ENCODE data around the gene GALNT2. TPM values are rescaled to one million over a fixed set of nuclear protein-coding genes. Genes with fewer than 3 reads are reported as not detected.

Gene GALNT2
- total RNA-seq, 1 donor from 2014 or later = 28.3 TPM

GRCh38 chr1:230187290-230187689 lies 120.3 kb downstream of the GALNT2 start:
- Histone ChIP-seq H3K9me3 (replicated peaks) (no peaks in the 10 kb centered on the region), H3K36me3 (no peaks in the 10 kb centered on the region), H3K4me1 (peaks cover 53% of the 10 kb centered on the region), H3K27ac (replicated peaks) (no peak overlapping the region), H3K27me3 (ENCODE audit: low read depth) (no peaks in the 10 kb centered on the region), H3K4me3 (no peak overlapping the region)
- intact Hi-C loops (cut with micrococcal nuclease) = no loop called here
- no peak for DNase-seq
- TF ChIP-seq CTCF (IDR thresholded peaks at IDR 0.05; ENCODE audit: borderline replicate concordance) = no peak

GRCh38 chr1:230188826-230189225 lies 121.8 kb downstream of the GALNT2 start:
- peaks cover 59% of the 10 kb centered on the region for H3K4me1 ChIP-seq
- DNase-seq = no peak

GRCh38 chr1:230189341-230189740 lies 122.3 kb downstream of the GALNT2 start:
- H3K4me3 ChIP-seq = no peak overlapping the region
- intact Hi-C loops (cut with micrococcal nuclease) = no loop called here
- H3K27me3 ChIP-seq (ENCODE audit: low read depth) = no peaks in the 10 kb centered on the region
- DNase-seq = no peak
- no peaks in the 10 kb centered on the region for H3K9me3 ChIP-seq (replicated peaks)
- no peak for TF ChIP-seq CTCF (IDR thresholded peaks at IDR 0.05; ENCODE audit: borderline replicate concordance)
- H3K4me1 ChIP-seq = peaks cover 59% of the 10 kb centered on the region
- H3K27ac ChIP-seq (replicated peaks) = peak overlapping the region; percentile 89
- no peaks in the 10 kb centered on the region for H3K36me3 ChIP-seq

More at GRCh38 chr1:230188826-230189225, 121.8 kb downstream of the GALNT2 start:
- Histone ChIP-seq H3K36me3 (no peaks in the 10 kb centered on the region), H3K27me3 (ENCODE audit: low read depth) (no peaks in the 10 kb centered on the region), H3K27ac (replicated peaks) (no peak overlapping the region), H3K9me3 (replicated peaks) (no peaks in the 10 kb centered on the region), H3K4me3 (no peak overlapping the region)
- no peak for TF ChIP-seq CTCF (IDR thresholded peaks at IDR 0.05; ENCODE audit: borderline replicate concordance)
- intact Hi-C loops (cut with micrococcal nuclease) = no loop called here

- H3K36me3 ChIP-seq = no peaks in the 10 kb centered on the region
- no peaks in the 10 kb centered on the region for H3K27me3 ChIP-seq (ENCODE audit: low read depth)
- H3K9me3 ChIP-seq (replicated peaks) = no peaks in the 10 kb centered on the region
- no peak overlapping the region for H3K4me3 ChIP-seq
- intact Hi-C loops (cut with micrococcal nuclease) = no loop called here
- peaks cover 59% of the 10 kb centered on the region for H3K4me1 ChIP-seq
- no peak for DNase-seq
- H3K27ac ChIP-seq (replicated peaks) = peak overlapping the region; percentile 89
- no peak for TF ChIP-seq CTCF (IDR thresholded peaks at IDR 0.05; ENCODE audit: borderline replicate concordance)
Measured at GRCh38 chr1:230189824-230190223, 122.8 kb downstream of the GALNT2 start.

GRCh38 chr1:230191079-230191804 lies 124.2 kb downstream of the GALNT2 start:
- intact Hi-C loops (cut with micrococcal nuclease) = no loop called here
- Histone ChIP-seq H3K27ac (replicated peaks) (peak overlapping the region; percentile 89), H3K4me3 (no peak overlapping the region), H3K4me1 (peaks cover 47% of the 10 kb centered on the region), H3K36me3 (no peaks in the 10 kb centered on the region), H3K27me3 (ENCODE audit: low read depth) (no peaks in the 10 kb centered on the region), H3K9me3 (replicated peaks) (no peaks in the 10 kb centered on the region)
- no peak for TF ChIP-seq CTCF (IDR thresholded peaks at IDR 0.05; ENCODE audit: borderline replicate concordance)
- DNase-seq = peak; percentile 66

All from left ventricle myocardium inferior (tissue), 1 donor.